ENCODE data around the gene SEMA6A. TPM values are rescaled to one million over a fixed set of nuclear protein-coding genes. Genes with fewer than 3 reads are reported as not detected.

The SEMA6A gene
- total RNA-seq, 1 experiment from 2014 or later, result not detected

DNA sequence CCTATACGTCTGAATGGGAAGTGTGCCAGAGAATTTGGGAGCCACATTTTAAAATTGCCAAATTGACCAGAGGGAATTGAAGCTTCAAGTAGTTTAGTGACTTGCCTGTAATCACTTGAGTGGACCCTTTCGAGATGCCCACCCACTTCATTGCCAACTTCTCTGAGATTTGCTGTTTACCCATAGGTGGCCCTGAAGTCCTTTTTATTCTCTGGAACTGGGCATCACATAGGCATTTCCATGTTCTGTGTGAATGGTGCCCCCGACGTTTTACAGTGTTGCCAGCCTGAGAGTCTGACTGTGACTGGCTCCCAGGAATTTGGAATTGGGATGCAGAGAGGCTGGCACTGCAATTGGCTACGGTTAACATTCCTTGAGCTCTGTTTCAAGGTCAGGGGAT, 158.6 kb downstream of the SEMA6A start:
- DNase-seq (no peak), ATAC-seq (no peak)
- Histone ChIP-seq H3K36me3 (ENCODE audit: low read depth, low read length) (no peaks in the 10 kb centered on the region), H4K20me1 (ENCODE audit: low read length) (no peaks in the 10 kb centered on the region), H3K4me2 (ENCODE audit: low read length) (no peak overlapping the region), H3K27me3 (ENCODE audit: low read length) (no peaks in the 10 kb centered on the region), H3K4me3 (ENCODE audit: low read length) (no peak overlapping the region), H3K27ac (ENCODE audit: low read length) (no peak overlapping the region), H3K79me2 (ENCODE audit: low read length) (no peaks in the 10 kb centered on the region), H3K9ac (ENCODE audit: low read length) (no peak overlapping the region), H2AFZ (ENCODE audit: low read length) (no peak overlapping the region), H3K9me3 (ENCODE audit: low read length) (no peaks in the 10 kb centered on the region), H3F3A (ENCODE audit: low read length, unreplicated experiment) (no peaks in the 10 kb centered on the region), H3K4me1 (ENCODE audit: insufficient read depth, low read length) (no peaks in the 10 kb centered on the region), H3K9me2 (replicated peaks; ENCODE audit: low read length) (no peaks in the 10 kb centered on the region)
- TF ChIP-seq, protein P1, sequence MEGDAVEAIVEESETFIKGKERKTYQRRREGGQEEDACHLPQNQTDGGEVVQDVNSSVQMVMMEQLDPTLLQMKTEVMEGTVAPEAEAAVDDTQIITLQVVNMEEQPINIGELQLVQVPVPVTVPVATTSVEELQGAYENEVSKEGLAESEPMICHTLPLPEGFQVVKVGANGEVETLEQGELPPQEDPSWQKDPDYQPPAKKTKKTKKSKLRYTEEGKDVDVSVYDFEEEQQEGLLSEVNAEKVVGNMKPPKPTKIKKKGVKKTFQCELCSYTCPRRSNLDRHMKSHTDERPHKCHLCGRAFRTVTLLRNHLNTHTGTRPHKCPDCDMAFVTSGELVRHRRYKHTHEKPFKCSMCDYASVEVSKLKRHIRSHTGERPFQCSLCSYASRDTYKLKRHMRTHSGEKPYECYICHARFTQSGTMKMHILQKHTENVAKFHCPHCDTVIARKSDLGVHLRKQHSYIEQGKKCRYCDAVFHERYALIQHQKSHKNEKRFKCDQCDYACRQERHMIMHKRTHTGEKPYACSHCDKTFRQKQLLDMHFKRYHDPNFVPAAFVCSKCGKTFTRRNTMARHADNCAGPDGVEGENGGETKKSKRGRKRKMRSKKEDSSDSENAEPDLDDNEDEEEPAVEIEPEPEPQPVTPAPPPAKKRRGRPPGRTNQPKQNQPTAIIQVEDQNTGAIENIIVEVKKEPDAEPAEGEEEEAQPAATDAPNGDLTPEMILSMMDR (conservative IDR thresholded peaks at IDR 0.05; ENCODE audit: low read depth, low read length), result no peak
- TF ChIP-seq EZH2 (IDR thresholded peaks at IDR 0.05; ENCODE audit: low read length, unreplicated experiment), result no peak
- no peak for TF ChIP-seq EZH2phosphoT487 (IDR thresholded peaks at IDR 0.05; ENCODE audit: borderline replicate concordance, low read length)
- BruUV-seq (replicated peaks), result no TSS peak
- intact Hi-C loops (cut with micrococcal nuclease), result no loop called here
- ChIA-PET CTCF (no interaction called here), POLR2A (ENCODE audit: unreplicated experiment) (no interaction called here)

DNA sequence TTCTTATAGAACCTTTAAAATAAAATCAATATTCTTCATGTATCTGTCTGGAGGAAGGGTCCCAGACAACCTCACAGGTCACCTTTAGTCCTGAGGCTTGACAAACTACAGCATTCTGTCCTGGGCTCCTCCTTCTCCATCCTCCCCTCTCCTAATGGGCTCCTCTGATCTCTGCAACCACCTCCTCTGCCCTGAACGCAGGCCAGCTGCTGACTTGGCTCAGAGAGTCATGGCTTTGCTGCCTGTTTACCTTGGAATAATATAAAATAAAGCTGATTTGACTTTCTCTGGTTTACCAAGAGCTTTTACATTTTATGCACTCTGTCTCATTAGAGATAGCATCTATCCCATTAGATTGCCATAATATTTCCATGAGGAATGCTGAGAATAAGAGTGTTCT, 159.4 kb downstream of the SEMA6A start:
- Histone ChIP-seq H3K79me2 (ENCODE audit: low read length) (no peaks in the 10 kb centered on the region), H3K4me2 (ENCODE audit: low read length) (no peak overlapping the region), H3K9ac (ENCODE audit: low read length) (no peak overlapping the region), H3K9me3 (ENCODE audit: low read length) (no peaks in the 10 kb centered on the region), H2AFZ (ENCODE audit: low read length) (no peak overlapping the region), H3K27me3 (ENCODE audit: low read length) (no peaks in the 10 kb centered on the region), H3K9me2 (replicated peaks; ENCODE audit: low read length) (no peaks in the 10 kb centered on the region), H3K4me3 (ENCODE audit: low read length) (no peak overlapping the region), H3F3A (ENCODE audit: low read length, unreplicated experiment) (no peaks in the 10 kb centered on the region), H3K27ac (ENCODE audit: low read length) (no peak overlapping the region), H3K4me1 (ENCODE audit: insufficient read depth, low read length) (no peaks in the 10 kb centered on the region), H3K36me3 (ENCODE audit: low read depth, low read length) (no peaks in the 10 kb centered on the region), H4K20me1 (ENCODE audit: low read length) (no peaks in the 10 kb centered on the region)
- CTCF ChIA-PET, result no interaction called here
- DNase-seq (no peak), ATAC-seq (no peak)
- POLR2A ChIA-PET (ENCODE audit: unreplicated experiment), result no interaction called here
- TF ChIP-seq EZH2phosphoT487 (IDR thresholded peaks at IDR 0.05; ENCODE audit: borderline replicate concordance, low read length) (no peak), EZH2 (IDR thresholded peaks at IDR 0.05; ENCODE audit: low read length, unreplicated experiment) (no peak)
- TF ChIP-seq, protein P1 (conservative IDR thresholded peaks at IDR 0.05; ENCODE audit: low read depth, low read length), result no peak
- no TSS peak for BruUV-seq (replicated peaks)
- intact Hi-C loops (cut with micrococcal nuclease), result no loop called here

DNA sequence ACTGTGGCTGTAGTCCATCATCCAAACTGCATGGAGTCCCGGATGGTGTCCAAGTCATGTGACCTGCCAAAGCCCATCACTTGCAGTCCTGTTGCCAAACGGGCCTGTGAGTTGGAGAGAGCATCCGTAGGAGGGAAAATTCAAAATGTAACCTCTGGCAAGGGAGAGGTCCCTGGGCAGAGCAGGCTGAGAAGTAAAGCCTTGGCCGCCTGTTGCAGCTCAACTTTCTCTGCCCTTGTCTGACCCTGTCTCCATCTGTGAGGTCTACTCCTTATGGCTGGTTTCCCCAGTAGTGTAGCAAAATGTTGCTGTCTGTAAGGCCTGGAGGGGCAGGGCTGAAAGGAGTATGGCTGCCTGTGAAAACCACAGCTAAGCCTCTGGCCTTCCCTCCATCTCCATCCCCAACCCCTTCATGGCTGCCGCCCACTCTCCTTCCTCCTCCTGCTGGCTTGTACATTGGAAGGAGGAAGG, 163.5 kb downstream of the SEMA6A start:
- Histone ChIP-seq H3K4me2 (ENCODE audit: low read length) (no peak overlapping the region), H3K4me1 (ENCODE audit: insufficient read depth, low read length) (no peaks in the 10 kb centered on the region), H3K79me2 (ENCODE audit: low read length) (no peaks in the 10 kb centered on the region), H3K27me3 (ENCODE audit: low read length) (no peaks in the 10 kb centered on the region), H3F3A (ENCODE audit: low read length, unreplicated experiment) (no peaks in the 10 kb centered on the region), H3K9me3 (ENCODE audit: low read length) (no peaks in the 10 kb centered on the region), H3K27ac (ENCODE audit: low read length) (no peak overlapping the region), H3K36me3 (ENCODE audit: low read depth, low read length) (no peaks in the 10 kb centered on the region), H4K20me1 (ENCODE audit: low read length) (no peaks in the 10 kb centered on the region), H3K9me2 (replicated peaks; ENCODE audit: low read length) (no peaks in the 10 kb centered on the region), H2AFZ (ENCODE audit: low read length) (no peak overlapping the region), H3K4me3 (ENCODE audit: low read length) (no peak overlapping the region), H3K9ac (ENCODE audit: low read length) (no peak overlapping the region)
- TF ChIP-seq EZH2 (IDR thresholded peaks at IDR 0.05; ENCODE audit: low read length, unreplicated experiment) (no peak), EZH2phosphoT487 (IDR thresholded peaks at IDR 0.05; ENCODE audit: borderline replicate concordance, low read length) (no peak)
- TF ChIP-seq, protein P1 (conservative IDR thresholded peaks at IDR 0.05; ENCODE audit: low read depth, low read length), result no peak
- ChIA-PET POLR2A (ENCODE audit: unreplicated experiment) (no interaction called here), CTCF (no interaction called here)
- ATAC-seq, result no peak
- no TSS peak for BruUV-seq (replicated peaks)
- intact Hi-C loops (cut with micrococcal nuclease), result no loop called here
- DNase-seq, result no peak

Data from PC-3 (cell line).